ENCODE measurements around the gene DAZL.
"Not testable (repeated sequence)": the region's sequence is repeated elsewhere in the genome, so short reads cannot be mapped to it uniquely, and the experiment has no call there.

GRCh38 chr3:16617155-16617554 lies 11.9 kb upstream of the DAZL start:
- not testable (repeated sequence) for TF ChIP-seq SMC3 (IDR thresholded peaks at IDR 0.05; ENCODE audit: low read depth, low read length); CTCF (IDR thresholded peaks at IDR 0.05); JUND (IDR thresholded peaks at IDR 0.05); TAF1 (IDR thresholded peaks at IDR 0.05; ENCODE audit: borderline replicate concordance, low read depth, low read length); ZBTB33 (IDR thresholded peaks at IDR 0.05; ENCODE audit: borderline replicate concordance, low read depth); FOXJ3 (CRISPR knock-in tag; IDR thresholded peaks at IDR 0.05); EP300 (IDR thresholded peaks at IDR 0.05; ENCODE audit: borderline replicate concordance in 1 of 2, low read depth in 1 of 2, low read length in 1 of 2); MXI1 (IDR thresholded peaks at IDR 0.05; ENCODE audit: low read depth, low read length); CHD2 (IDR thresholded peaks at IDR 0.05; ENCODE audit: low read length, partially characterized antibody); GATA2 (CRISPR knock-in tag; IDR thresholded peaks at IDR 0.05); RAD21 (IDR thresholded peaks at IDR 0.05; ENCODE audit: low read length); EZH2phosphoT487 (IDR thresholded peaks at IDR 0.05; ENCODE audit: borderline replicate concordance, low read depth); MAX (IDR thresholded peaks at IDR 0.05; ENCODE audit: low read depth); RCOR1 (IDR thresholded peaks at IDR 0.05; ENCODE audit: low read length)

Measured in SK-N-SH (cell line).